Heart left ventricle (tissue), 16 donors: ENCODE results near the gene NFIX. TPM values are rescaled to one million over a fixed set of nuclear protein-coding genes. Genes with fewer than 3 reads are reported as not detected.
A peak's percentile ranks its signal among the peaks of the same experiment; 100 is the strongest.

Source experiments
- ATAC-seq, 4 donors: fragments of 200-7000 bp; cut with Tn5 transposase; one replicate each; pipeline ENCODE4 v1.9.1; 2020 to 2022; ENCODE audit warnings: moderate library complexity in 4 of 4, mild to moderate bottlenecking in 3 of 4, moderate number of reproducible peaks in 1 of 4
- DNase-seq, 5 donors: peaks; one replicate each; pipeline ENCODE4 v3.0.0-alpha.2; 2020
- H3K27ac ChIP-seq, 12 donors: fragments of 200-600 bp; sonication (generic) in 4 of 12; one replicate each; pipeline versions ENCODE4 v1.5.0 to v1.8.0; 2016 to 2022; ENCODE audit warnings: mild to moderate bottlenecking in 2 of 12
- H3K27me3 ChIP-seq, 9 donors: fragments of 200-600 bp; sonication (generic) in 2 of 9; one replicate each; pipeline versions ENCODE4 v1.5.1 to v1.8.0; 2016 to 2022; ENCODE audit warnings: mild to moderate bottlenecking in 3 of 9
- H3K36me3 ChIP-seq, 9 donors: fragments of 200-600 bp; sonication (generic) in 2 of 9; one replicate each; pipeline versions ENCODE4 v1.5.0 to v1.8.0; 2018 to 2022; ENCODE audit warnings: mild to moderate bottlenecking in 2 of 9
- H3K4me1 ChIP-seq, 12 donors: fragments of 200-600 bp; sonication (generic) in 4 of 12; one replicate each; pipeline versions ENCODE4 v1.5.0 to v1.8.0; 2016 to 2022; ENCODE audit warnings: mild to moderate bottlenecking in 3 of 12
- H3K4me3 ChIP-seq, 12 donors: fragments of 200-600 bp; sonication (generic) in 4 of 12; one replicate each; pipeline versions ENCODE4 v1.5.0 to v1.8.0; 2017 to 2022; ENCODE audit warnings: mild to moderate bottlenecking in 9 of 12, moderate library complexity in 4 of 12
- H3K9me3 ChIP-seq, 12 donors: fragments of 200-600 bp; sonication (generic) in 4 of 12; one replicate each; pipeline versions ENCODE4 v1.5.0 to v1.8.0; 2016 to 2022; ENCODE audit warnings: mild to moderate bottlenecking in 1 of 12
- POLR2A ChIP-seq, 2 donors: fragments of 450-650 bp; IDR thresholded peaks; one replicate each; pipeline ENCODE4 v1.6.1; 2017; ENCODE audit warnings: antibody characterized with exemption in 2 of 2, mild to moderate bottlenecking in 2 of 2, moderate library complexity in 2 of 2
- WGBS, 4 donors: extraction: QIAGEN DNeasy Blood & Tissue Kit in 2 of 4; methylation state at CpG; one replicate each; pipeline versions ENCODE4 v1.1.5 to v1.1.7; 2013 to 2018; 5-methylcytosine and 5-hydroxymethylcytosine counted together
- intact Hi-C, 10 donors: fragments of 100-400 bp; cut with DNase I; formaldehyde crosslinking; loops; one replicate each; pipeline versions ENCODE4 v1.11.1 to v1.14.2; 2022
- polyA plus RNA-seq, 2 donors: library from polyadenylated mRNA; stranded (reverse); fragments of 200-250 nt; gene quantifications; one replicate each; pipeline ENCODE4 v1.2.3, GENCODE V29; 2013
- total RNA-seq, 9 donors: library from RNA; depleted of rRNA in 2 of 9; stranded (reverse); fragments of >200 nt in 2 of 9; fragmentation: NEBNext Ultra II Directional in 3 of 9; extraction: Animal tissue kit (Norgen Biotek cat#: 25700) in 3 of 9; gene quantifications; one replicate each; pipeline versions ENCODE4 v1.1.0 to v1.2.4, GENCODE V29; 2016 to 2023
- TF ChIP-seq, protein P1 (sequence below), 12 donors: fragments of 200-600 bp; sonication (generic) in 4 of 12; IDR thresholded peaks; one replicate each; pipeline versions ENCODE4 v1.5.0 to v1.8.0; 2018 to 2022; ENCODE audit warnings: antibody characterized with exemption in 12 of 12, mild to moderate bottlenecking in 5 of 12
- donor health status: ischemic (EF 13 %, LVEDD 7.1; RV severe dilation, severe dysfunction).
- donor health status: healthy with polysubstance abuse.
- donor health status: DM: no; HTN: yes; CAD: no.
- donor health status: DM: no; HTN: no; CAD: no.
- donor health status: ischemic (EF 25% LVEDD 6.9; RV normal size, moderate dysfunction).
- donor health status: ischemic (EF 25% LVEDD 5.7; RV mildly dilated, moderate dysfunction).
- donor health status: healthy.
- donor health status: DM: yes; HTN: yes; CAD: no.
- donor health status: ischemic (EF 35%, LVEDD 5.7; RV mildly dilated, moderate dysfunction).
- donor health status: nonischemic (EF 11% LVEDD 7.7; RV severe dilation, severe dysfunction).
- donor health status: DM: yes; HTN: yes; CAD: no.
- donor health status: PGD.
- donor health status: ischemic (EF 29% LVEDD 5.4; RV normal size, mild dysfunction).
- donor health status: nonischemic (EF 23%, LVEDD 6.1; RV moderate dilation, normal function).

Gene NFIX
- total and polyA plus RNA-seq, 11 donors = 42.1 to 147 (median 107) TPM

DNA sequence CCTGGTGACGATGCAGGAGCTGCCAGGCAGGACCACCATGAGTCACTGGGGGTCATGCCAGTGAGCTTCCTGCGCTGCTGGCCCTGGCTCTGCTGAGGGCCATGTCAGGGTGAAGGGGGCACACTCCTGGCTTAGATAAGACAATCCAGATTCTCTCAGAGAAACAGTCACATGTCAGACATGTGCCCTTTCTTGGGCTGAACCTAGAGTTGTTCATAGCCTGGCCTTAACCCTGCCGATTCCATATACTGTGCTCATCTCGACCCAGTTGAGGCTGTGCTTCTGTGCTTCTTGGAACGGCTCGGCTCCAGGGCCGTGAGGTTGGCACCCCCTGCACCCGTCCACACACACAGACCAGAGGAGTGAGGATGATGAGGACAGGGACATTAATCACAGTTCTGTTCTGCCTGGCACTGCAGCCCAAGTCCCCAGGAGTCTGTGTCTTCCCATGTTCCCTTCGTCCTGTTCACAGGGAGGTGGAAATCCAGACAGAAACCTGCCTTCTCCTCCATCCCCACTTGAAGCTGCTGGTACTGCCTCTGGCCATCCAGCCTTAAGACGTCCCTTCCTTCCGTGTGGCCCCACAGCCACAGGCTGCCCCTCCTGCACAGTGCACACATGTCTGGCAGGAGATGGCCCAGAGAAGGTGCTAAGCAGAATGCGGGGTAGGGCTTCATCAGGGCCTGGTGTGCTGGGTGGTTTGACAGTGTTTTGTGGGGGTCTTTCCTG is 57.3 kb downstream of the NFIX start:
- H3K36me3 ChIP-seq = no peaks in the 10 kb centered on the region
- H3K4me1 ChIP-seq = peaks cover 29 to 94% (median 83%) of the 10 kb centered on the region in 12 donors
- DNase-seq (no peak), ATAC-seq (no peak)
- peak overlapping the region; percentile 90 to 99 (median 97) for H3K27ac ChIP-seq
- H3K27me3 ChIP-seq = no peaks in the 10 kb centered on the region
- H3K4me3 ChIP-seq = no peak overlapping the region
- 36 to 54% (median 48%) methylated on average over 6 to 12 of the region's 12 CpGs for WGBS, 4 donors
- no peaks in the 10 kb centered on the region for H3K9me3 ChIP-seq
- TF ChIP-seq POLR2A (IDR thresholded peaks at IDR 0.05) = no peak
- TF ChIP-seq, protein P1, sequence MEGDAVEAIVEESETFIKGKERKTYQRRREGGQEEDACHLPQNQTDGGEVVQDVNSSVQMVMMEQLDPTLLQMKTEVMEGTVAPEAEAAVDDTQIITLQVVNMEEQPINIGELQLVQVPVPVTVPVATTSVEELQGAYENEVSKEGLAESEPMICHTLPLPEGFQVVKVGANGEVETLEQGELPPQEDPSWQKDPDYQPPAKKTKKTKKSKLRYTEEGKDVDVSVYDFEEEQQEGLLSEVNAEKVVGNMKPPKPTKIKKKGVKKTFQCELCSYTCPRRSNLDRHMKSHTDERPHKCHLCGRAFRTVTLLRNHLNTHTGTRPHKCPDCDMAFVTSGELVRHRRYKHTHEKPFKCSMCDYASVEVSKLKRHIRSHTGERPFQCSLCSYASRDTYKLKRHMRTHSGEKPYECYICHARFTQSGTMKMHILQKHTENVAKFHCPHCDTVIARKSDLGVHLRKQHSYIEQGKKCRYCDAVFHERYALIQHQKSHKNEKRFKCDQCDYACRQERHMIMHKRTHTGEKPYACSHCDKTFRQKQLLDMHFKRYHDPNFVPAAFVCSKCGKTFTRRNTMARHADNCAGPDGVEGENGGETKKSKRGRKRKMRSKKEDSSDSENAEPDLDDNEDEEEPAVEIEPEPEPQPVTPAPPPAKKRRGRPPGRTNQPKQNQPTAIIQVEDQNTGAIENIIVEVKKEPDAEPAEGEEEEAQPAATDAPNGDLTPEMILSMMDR (IDR thresholded peaks at IDR 0.05) = no peak
- intact Hi-C loops = loop anchor here in 1 of 10 donors (2.0 kb wide), 1 partner anchor 16 kb away; no protein-coding TSS in a partner anchor

DNA sequence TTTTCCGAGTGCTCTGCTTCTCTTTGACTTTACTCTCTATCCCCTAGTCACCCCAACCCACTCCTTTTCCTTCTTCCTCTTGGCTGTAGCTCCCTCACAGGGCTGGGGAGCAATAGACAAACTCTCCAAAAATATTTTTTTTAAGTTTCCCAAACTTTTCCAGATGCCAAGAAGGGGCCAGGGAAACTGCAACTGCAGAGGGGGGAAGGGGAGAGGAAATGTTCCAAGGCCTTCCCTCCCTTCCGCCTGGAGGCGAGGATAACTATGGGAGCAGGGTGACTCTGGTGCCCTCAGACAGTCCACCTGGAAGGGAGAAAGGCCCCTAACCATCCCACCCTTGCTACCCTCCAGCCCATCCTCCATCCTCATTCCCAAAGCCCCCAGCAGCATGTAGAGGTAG is 58.0 kb downstream of the NFIX start:
- intact Hi-C loops = loop anchor here in 1 of 10 donors (2.0 kb wide), 1 partner anchor 16 kb away; no protein-coding TSS in a partner anchor

DNA sequence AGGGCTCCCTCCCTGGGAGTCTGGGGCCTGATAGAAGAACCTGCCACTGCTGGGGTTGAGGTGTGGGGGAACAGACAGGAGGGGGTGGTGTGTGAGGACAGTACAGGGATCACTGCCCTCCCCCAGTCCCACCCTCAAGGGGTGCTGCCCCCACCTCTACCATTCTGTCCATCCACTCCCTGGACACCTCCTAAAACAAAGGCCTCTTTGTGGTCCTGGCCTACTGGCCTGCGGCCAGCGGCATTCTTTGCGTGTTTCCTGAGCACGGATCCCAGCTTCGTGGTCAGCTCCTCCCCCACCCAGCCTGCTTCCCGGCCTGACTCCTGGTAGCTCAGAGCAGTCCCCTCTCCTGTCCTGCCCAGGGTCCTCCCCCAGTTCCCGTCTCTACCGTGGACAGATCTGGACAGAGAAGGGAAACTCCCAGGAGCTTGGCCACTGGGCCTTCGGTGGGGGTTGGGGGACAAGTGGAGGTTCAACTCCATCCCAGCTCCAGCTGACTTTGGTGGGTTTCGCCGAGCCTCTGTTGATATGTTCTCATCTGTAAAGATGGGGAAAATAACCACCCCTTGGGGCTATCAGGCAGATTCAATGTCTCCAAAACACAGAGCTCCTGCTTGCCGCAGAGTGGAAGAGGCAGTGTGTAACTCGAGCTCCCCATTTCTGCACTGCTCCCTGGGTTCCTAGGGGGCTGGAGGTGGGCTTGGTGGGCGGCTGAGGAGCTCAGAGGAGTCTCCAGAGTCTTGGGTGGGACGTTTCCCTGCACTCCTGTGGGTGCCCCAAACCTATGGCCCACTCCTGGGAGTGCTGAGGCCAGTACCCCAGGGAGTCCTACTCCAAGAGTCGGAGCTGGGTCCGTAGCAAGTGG is 58.7 kb downstream of the NFIX start:
- H3K9me3 ChIP-seq = no peaks in the 10 kb centered on the region
- intact Hi-C loops = loop anchor here in 2 of 10 donors (2.0 kb wide), 1 partner anchor 17 kb away; no protein-coding TSS in a partner anchor
- peak overlapping the region in 3 of 12 donors; percentile 15 to 22 (median 21) for H3K4me3 ChIP-seq
- peaks cover 31 to 100% (median 93%) of the 10 kb centered on the region in 12 donors for H3K4me1 ChIP-seq
- no peaks in the 10 kb centered on the region for H3K36me3 ChIP-seq
- ATAC-seq (peak; percentile 69 to 87 (median 72)), DNase-seq (peak; percentile 93 to 96 (median 94))
- TF ChIP-seq POLR2A (IDR thresholded peaks at IDR 0.05) = no peak
- TF ChIP-seq, protein P1 (IDR thresholded peaks at IDR 0.05) = peak in 1 of 12 donors; percentile 7
- peak overlapping the region; percentile 90 to 99 (median 97) for H3K27ac ChIP-seq
- no peaks in the 10 kb centered on the region for H3K27me3 ChIP-seq
- WGBS, 4 donors = 25 to 35% (median 30%) methylated on average over 14 to 17 of the region's 17 CpGs

More for the DNA sequence above, 58.0 kb downstream of the NFIX start:
- Histone ChIP-seq H3K4me3 (no peak overlapping the region), H3K27ac (peak overlapping the region; percentile 90 to 99 (median 97)), H3K36me3 (no peaks in the 10 kb centered on the region), H3K27me3 (no peaks in the 10 kb centered on the region), H3K9me3 (no peaks in the 10 kb centered on the region), H3K4me1 (peaks cover 29 to 96% (median 86%) of the 10 kb centered on the region in 12 donors)
- no peak for TF ChIP-seq POLR2A (IDR thresholded peaks at IDR 0.05)
- TF ChIP-seq, protein P1 (IDR thresholded peaks at IDR 0.05) = no peak
- WGBS, 4 donors = 24 to 63% (median 41%) methylated on average over 3 of the region's 3 CpGs
- DNase-seq = no peak
- peak in 1 of 4 donors; percentile 17 for ATAC-seq
